GM12873 (cell line): ENCODE measurements around the gene UCHL5.

Experiments used
- TF ChIP-seq, protein P1 (sequence below): IDR thresholded peaks from 2 replicates; pipeline ENCODE4 v1.5.1; 2012; ENCODE audit warnings: low read depth, mild to moderate bottlenecking, moderate library complexity, low read length, control low read depth; ENCODE audit not compliant: insufficient read depth; ENCODE audit errors: missing control alignments

The UCHL5 gene

DNA sequence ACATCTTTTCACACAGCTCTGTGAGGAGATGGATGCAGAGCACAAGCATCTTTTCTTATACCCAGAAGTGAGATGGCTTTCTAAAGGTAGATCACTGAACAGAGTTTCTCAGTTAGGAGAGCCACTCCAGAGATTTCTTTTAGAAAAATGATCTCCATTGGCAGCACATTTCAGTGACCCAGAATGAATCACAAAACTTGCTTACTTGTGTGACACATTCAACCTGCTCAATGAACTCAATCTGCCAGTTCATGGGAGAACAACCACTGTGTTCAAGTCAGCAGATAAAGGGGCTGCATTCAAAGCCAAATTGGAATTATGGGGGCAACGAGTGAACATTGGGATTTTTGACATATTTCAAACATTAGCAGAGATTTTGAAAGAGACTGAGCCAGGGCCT lies 78.3 kb downstream of the UCHL5 start:
- TF ChIP-seq, protein P1, sequence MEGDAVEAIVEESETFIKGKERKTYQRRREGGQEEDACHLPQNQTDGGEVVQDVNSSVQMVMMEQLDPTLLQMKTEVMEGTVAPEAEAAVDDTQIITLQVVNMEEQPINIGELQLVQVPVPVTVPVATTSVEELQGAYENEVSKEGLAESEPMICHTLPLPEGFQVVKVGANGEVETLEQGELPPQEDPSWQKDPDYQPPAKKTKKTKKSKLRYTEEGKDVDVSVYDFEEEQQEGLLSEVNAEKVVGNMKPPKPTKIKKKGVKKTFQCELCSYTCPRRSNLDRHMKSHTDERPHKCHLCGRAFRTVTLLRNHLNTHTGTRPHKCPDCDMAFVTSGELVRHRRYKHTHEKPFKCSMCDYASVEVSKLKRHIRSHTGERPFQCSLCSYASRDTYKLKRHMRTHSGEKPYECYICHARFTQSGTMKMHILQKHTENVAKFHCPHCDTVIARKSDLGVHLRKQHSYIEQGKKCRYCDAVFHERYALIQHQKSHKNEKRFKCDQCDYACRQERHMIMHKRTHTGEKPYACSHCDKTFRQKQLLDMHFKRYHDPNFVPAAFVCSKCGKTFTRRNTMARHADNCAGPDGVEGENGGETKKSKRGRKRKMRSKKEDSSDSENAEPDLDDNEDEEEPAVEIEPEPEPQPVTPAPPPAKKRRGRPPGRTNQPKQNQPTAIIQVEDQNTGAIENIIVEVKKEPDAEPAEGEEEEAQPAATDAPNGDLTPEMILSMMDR = no peak

DNA sequence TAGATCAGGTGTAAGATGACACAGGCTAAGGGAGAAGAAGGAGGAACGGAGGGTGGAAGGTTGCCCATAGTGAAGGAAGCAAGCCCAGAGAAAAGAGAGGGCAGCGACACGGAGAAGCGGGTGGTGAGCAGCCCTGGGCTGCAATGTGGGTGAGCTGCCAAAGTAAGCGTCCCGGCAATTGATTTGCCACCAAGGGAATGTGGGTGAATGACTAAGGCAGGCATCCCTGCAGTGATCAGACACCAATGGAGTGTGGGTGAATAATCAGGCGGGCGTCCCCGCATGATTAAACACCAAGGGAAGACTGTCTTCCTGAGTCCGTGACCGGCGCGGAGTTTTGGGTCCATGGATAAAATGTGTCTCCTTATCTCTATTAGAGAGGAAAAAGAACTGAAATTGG lies 79.6 kb downstream of the UCHL5 start:
- TF ChIP-seq, protein P1 = no peak

DNA sequence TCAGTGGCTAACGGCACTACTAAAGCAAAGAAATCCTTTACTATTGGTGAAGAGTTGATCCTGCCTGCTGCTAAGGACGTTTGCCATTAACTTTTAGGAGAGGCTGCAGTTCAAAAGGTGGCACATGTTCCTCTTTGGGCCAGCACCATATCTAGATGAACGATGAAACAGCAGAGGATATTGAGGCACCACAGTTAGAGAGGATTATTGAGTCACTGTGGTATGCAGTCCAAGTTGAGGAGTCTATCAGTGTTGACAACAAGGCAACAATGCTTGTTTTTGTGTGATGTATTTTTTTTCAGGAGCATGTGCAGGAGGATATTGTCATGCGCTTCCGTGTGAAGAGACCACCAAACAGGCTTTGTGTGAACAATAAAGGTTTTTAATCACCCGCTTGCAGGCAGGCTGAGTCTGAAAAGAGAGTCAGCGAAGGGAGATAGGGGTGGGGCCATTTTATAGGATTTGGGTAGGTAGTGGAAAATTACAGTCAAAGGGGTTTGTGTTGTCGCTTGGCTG lies 80.9 kb downstream of the UCHL5 start:
- TF ChIP-seq, protein P1 = no peak

DNA sequence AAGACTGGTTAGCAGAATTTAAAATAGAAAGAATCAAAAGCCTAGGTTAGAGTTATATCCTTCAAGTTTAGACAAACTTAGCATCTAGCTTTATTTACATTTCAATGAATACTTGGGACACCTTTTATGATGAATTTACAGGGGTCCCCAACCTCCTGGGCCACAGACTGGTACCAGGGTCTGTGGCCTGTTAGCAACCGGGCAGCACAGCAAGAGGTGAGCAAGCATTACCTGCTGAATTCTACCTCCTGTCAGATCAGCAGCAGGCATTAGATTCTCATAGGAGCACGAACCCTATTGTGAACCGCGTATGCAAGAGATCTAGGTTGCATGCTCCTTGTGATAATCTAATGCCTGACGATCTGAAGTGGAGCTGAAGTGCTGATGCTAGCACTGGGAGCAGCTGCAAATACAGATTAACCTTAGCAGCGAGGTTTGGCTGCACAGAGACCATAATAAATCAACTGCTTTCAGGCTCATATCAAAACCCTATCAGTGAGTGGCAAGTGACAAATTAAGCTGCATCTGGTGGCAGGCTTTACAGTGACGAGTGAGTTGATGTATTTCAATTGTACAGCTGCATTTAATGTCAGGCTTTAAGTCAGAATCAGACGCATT lies 82.0 kb downstream of the UCHL5 start:
- TF ChIP-seq, protein P1 = no peak

DNA sequence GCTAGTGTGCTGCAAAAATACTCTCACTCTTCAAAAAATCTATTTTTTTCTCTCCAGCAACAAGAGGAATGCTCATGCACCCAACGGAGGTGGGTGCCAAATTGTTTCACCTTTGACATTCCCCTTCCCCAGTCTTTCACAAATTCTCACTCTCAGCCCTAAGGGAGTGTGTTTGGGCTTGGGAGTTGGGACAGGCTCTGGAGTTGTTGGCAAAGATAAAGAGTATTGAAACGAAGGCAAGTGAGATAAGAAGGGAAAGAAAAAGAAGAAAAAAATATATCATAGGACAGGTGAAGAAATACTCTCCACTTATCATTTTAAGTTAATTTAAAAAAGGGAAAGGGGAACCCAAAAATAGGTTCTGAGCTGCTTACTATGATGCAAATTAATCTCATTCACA lies 82.6 kb downstream of the UCHL5 start:
- TF ChIP-seq, protein P1 = no peak

DNA sequence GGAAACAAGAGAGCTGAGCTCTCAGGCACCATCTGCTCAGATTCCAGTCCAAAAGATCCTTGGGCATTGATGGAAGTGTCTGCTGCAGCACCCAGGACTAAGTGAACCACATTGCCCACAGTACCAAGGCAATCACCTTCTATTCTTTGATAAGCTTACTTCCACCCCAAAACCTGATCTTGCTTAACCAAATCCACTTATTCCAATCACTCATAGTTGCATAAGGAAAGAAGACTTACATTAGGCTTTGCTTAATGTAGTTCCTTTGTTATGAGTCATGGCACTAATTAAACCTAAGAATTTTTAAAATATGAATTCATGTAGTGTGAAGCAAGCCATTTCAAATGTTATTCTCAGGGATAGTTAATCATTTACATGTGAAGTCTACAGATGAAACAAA lies 84.5 kb downstream of the UCHL5 start:
- TF ChIP-seq, protein P1 = no peak

DNA sequence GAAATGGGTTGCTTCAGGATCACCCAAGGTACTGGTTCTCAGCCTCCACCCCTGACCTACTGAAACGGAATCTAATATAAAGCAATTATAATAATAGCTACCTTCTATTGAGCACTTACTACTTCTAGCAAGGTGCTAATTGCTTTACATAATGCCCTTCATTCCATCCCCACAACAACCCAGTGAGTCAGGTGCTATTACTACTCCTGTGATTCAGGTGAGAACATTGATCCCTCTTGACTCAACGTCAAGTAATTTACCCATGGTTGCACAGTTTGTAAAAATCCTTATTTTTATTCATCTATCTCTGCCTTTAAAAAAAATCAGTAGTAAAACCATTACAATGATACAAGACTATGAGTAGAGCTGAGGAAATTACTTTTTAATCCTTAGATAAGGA lies 85.2 kb downstream of the UCHL5 start:
- TF ChIP-seq, protein P1 = no peak
